Measurements from ENCODE around the gene SIM1.

The SIM1 gene

GRCh38 chr6:100464903-100465700, at the start of gene SIM1:
TSS of gene SIM1 (minus strand) at chr6:100464921. CDS start at chr6:100463468, 1,453 bp downstream.
- peak; percentile 49 for DNase-seq

GRCh38 chr6:100512203-100512862, 47.6 kb upstream of the SIM1 start:
- DNase-seq = no peak

GRCh38 chr6:100509101-100509500, 44.4 kb upstream of the SIM1 start:
- no peak for DNase-seq

GRCh38 chr6:100506651-100507050, 41.9 kb upstream of the SIM1 start:
- DNase-seq = no peak

GRCh38 chr6:100504786-100505737, 40.3 kb upstream of the SIM1 start:
- peak; percentile 15 for DNase-seq

GRCh38 chr6:100503043-100503705, 38.5 kb upstream of the SIM1 start:
- no peak for DNase-seq

- no peak for DNase-seq
These were observed 28.6 kb upstream of the SIM1 start for GRCh38 chr6:100493206-100493888.

- DNase-seq = no peak
These were observed 27.4 kb upstream of the SIM1 start for GRCh38 chr6:100491952-100492670.

GRCh38 chr6:100490065-100490464, 25.3 kb upstream of the SIM1 start:
- no peak for DNase-seq

GRCh38 chr6:100488244-100488643, 23.5 kb upstream of the SIM1 start:
- no peak for DNase-seq

- no peak for DNase-seq
These were observed 22.9 kb upstream of the SIM1 start for GRCh38 chr6:100487638-100488037.

GRCh38 chr6:100485268-100485667, 20.5 kb upstream of the SIM1 start:
- peak; percentile 19 for DNase-seq

GRCh38 chr6:100484474-100484873, 19.8 kb upstream of the SIM1 start:
- DNase-seq = no peak

GRCh38 chr6:100482698-100483097, 18.0 kb upstream of the SIM1 start:
- DNase-seq = no peak

GRCh38 chr6:100479179-100480035, 14.7 kb upstream of the SIM1 start:
- DNase-seq = peak; percentile 60

GRCh38 chr6:100475554-100476320, 11.0 kb upstream of the SIM1 start:
- DNase-seq = peak; percentile 76

- DNase-seq = peak; percentile 49
These were observed 8.5 kb upstream of the SIM1 start for GRCh38 chr6:100473182-100473581.

GRCh38 chr6:100472674-100473073, 8.0 kb upstream of the SIM1 start:
- peak; percentile 88 for DNase-seq

GRCh38 chr6:100470422-100471120, 5.8 kb upstream of the SIM1 start:
- DNase-seq = no peak
